Testis (tissue), 3 donors: Measurements from ENCODE around the gene TMEM87B. TPM values are rescaled to one million over a fixed set of nuclear protein-coding genes. Genes with fewer than 3 reads are reported as not detected.

Experiments
- DNase-seq: peaks from one replicate; pipeline ENCODE4 v3.0.0-alpha.2; 2019
- H3K27ac ChIP-seq, 2 donors: fragments of 200-600 bp; sonication (generic); one replicate each; pipeline ENCODE4 v1.5.1; 2019
- H3K27me3 ChIP-seq: fragments of 200-600 bp; sonication (generic); one replicate; pipeline ENCODE4 v1.5.1; 2019
- H3K36me3 ChIP-seq: fragments of 200-600 bp; sonication (generic); one replicate; pipeline ENCODE4 v1.5.1; 2017; ENCODE audit warnings: low read depth; ENCODE audit errors: missing control alignments
- H3K4me1 ChIP-seq: fragments of 200-600 bp; sonication (generic); one replicate; pipeline ENCODE4 v1.5.1; 2019
- H3K4me3 ChIP-seq, 2 donors: fragments of 200-600 bp; sonication (generic); one replicate each; pipeline ENCODE4 v1.5.1; 2017 to 2019
- H3K9me3 ChIP-seq: fragments of 200-600 bp; sonication (generic); one replicate; pipeline ENCODE4 v1.5.1; 2017
- POLR2A ChIP-seq: fragments of 450-650 bp; IDR thresholded peaks from one replicate; pipeline ENCODE4 v1.6.1; 2017; ENCODE audit warnings: antibody characterized with exemption, mild to moderate bottlenecking, moderate library complexity
- WGBS, 2 donors: methylation state at CpG; one replicate each; pipeline ENCODE4 v1.1.5; 2018; 5-methylcytosine and 5-hydroxymethylcytosine counted together
- intact Hi-C: fragments of 100-400 bp; cut with DNase I; formaldehyde crosslinking; loops from one replicate; pipeline ENCODE4 v1.15.1; 2023; ENCODE audit warnings: low total_unique reads
- polyA plus RNA-seq: library from polyadenylated mRNA; stranded (reverse); fragments of 350-450 nt; fragmentation: Illumina TruSeq; extraction: RNeasy Lipid Tissue Mini Kit (QIAGEN cat#74804); gene quantifications from one replicate; pipeline ENCODE4 v1.2.3, GENCODE V29; 2014; ENCODE audit warnings: low read depth, low replicate concordance; ENCODE audit not compliant: insufficient read depth
- total RNA-seq, 2 donors: library from RNA; depleted of rRNA; stranded (reverse); fragments of >200 nt; gene quantifications; one replicate each; pipeline ENCODE4 v1.2.3, GENCODE V29; 2016
- TF ChIP-seq, protein P1 (sequence below), 3 experiments: fragments of 450-650 bp in 2 of 3; fragments of 200-600 bp in 1 of 3; sonication (generic) in 1 of 3; IDR thresholded peaks; one replicate each; pipeline ENCODE4 v1.5.1; 2016 to 2019; ENCODE audit warnings: antibody characterized with exemption in 3 of 3, mild to moderate bottlenecking in 2 of 3, moderate library complexity in 1 of 3

TMEM87B gene
- total and polyA plus RNA-seq, 3 donors from 2014 or later, result 12.9 to 22.6 (median 13.2) TPM

DNA sequence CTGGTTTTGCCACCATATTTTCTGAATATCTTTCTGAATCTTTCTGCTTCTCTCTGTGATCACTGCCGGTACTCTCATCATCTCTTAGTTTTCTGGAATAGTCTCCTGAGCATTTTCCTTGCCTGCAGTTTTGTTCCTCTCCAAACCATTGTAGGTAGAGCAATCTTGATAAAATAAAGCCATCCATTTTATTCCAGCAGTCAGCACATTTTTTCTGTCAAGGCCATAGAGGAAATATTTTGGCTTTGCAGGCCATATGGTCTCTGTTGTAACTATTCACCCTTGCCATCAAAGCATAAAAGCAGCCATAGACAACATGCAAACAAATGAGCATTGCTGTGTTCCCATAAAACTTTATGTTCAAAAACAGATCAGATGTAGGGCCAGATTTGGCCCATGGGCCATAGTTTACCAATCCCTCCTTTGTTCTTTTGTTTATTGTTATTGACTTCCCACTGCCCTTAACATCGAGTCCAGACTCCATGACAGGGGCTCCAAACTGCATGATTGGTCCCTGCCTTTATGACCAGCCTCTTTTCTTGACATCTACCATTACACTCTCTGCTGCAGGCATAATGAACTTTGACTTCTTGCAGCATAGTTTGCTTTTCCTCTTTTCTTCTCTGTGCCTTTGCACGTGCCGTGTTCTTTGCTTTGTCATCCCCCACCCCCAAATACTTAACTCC lies 29.8 kb downstream of the TMEM87B start:
- TF ChIP-seq, protein P1, sequence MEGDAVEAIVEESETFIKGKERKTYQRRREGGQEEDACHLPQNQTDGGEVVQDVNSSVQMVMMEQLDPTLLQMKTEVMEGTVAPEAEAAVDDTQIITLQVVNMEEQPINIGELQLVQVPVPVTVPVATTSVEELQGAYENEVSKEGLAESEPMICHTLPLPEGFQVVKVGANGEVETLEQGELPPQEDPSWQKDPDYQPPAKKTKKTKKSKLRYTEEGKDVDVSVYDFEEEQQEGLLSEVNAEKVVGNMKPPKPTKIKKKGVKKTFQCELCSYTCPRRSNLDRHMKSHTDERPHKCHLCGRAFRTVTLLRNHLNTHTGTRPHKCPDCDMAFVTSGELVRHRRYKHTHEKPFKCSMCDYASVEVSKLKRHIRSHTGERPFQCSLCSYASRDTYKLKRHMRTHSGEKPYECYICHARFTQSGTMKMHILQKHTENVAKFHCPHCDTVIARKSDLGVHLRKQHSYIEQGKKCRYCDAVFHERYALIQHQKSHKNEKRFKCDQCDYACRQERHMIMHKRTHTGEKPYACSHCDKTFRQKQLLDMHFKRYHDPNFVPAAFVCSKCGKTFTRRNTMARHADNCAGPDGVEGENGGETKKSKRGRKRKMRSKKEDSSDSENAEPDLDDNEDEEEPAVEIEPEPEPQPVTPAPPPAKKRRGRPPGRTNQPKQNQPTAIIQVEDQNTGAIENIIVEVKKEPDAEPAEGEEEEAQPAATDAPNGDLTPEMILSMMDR (IDR thresholded peaks at IDR 0.05), result no peak
- TF ChIP-seq POLR2A, result no peak
- no peak overlapping the region for H3K27ac ChIP-seq
- H3K4me1 ChIP-seq, result no peaks in the 10 kb centered on the region
- H3K27me3 ChIP-seq, result no peaks in the 10 kb centered on the region
- H3K4me3 ChIP-seq, result no peak overlapping the region
- no peak for DNase-seq
- no peaks in the 10 kb centered on the region for H3K36me3 ChIP-seq
- intact Hi-C loops, result no loop called here
- H3K9me3 ChIP-seq, result no peaks in the 10 kb centered on the region
- WGBS, 2 donors, result 67 to 69% methylated on average over 4 of the region's 4 CpGs

DNA sequence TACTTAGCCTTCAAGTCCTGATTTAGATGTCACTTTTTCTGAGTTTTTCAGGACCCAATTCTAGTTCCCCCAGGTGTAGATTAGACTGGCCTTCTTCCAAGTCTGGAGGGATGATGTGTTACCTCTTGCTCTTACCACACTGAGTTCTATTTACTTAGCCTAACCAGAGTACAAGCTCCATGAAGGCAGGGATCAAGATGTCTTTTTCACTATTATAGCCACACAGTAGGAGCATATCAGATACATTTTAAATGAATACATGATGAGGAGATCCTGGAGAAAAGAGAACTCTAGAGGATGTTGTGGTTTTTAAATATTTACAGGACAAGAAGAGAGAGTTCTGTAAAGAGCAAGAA lies 30.3 kb downstream of the TMEM87B start:
- Histone ChIP-seq H3K36me3 (no peaks in the 10 kb centered on the region), H3K27ac (no peak overlapping the region), H3K27me3 (no peaks in the 10 kb centered on the region), H3K4me1 (no peaks in the 10 kb centered on the region), H3K9me3 (no peaks in the 10 kb centered on the region), H3K4me3 (no peak overlapping the region)
- no peak for DNase-seq
- intact Hi-C loops, result no loop called here
- no peak for TF ChIP-seq POLR2A
- TF ChIP-seq, protein P1 (IDR thresholded peaks at IDR 0.05), result no peak

DNA sequence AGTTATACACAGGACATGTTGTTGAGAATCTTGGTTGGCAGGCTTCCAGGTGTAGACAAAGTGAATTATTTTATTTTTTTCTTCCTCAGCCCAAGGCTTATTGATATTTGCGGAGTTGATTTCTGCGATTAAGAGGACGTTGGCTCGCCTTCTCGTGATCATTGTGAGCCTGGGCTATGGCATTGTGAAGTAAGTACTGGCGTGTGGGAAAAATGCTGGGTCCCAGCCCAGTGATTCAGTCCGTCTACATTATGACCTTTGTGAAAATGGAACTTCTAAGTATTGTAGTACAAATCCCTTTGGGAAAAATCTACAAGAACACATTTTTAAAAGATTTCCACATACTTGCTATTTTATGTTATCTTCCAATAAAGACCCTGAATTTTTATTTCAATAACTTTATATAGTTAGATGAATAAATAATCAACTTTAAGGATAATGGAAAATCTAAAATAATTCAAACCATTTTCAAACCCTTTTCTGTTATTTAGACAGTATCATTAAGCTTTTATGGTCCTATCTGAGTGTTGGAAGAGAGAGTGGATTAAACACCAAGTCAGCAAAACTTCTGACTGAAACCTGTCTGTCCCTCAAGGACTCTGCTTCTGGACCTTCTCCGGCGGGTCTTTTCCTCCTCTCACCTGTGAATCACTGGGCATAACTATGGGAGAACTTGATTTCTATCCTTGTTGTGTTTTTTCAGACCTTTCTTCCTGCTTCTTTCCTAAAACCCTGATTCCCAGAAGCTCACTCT lies 31.0 kb downstream of the TMEM87B start:
- Histone ChIP-seq H3K9me3 (no peaks in the 10 kb centered on the region), H3K4me3 (no peak overlapping the region), H3K27me3 (no peaks in the 10 kb centered on the region), H3K4me1 (no peaks in the 10 kb centered on the region), H3K27ac (no peak overlapping the region), H3K36me3 (no peaks in the 10 kb centered on the region)
- no peak for TF ChIP-seq POLR2A
- TF ChIP-seq, protein P1 (IDR thresholded peaks at IDR 0.05), result no peak
- DNase-seq, result no peak
- intact Hi-C loops, result no loop called here
- WGBS, 2 donors, result 68 to 82% methylated on average over 9 of the region's 9 CpGs

DNA sequence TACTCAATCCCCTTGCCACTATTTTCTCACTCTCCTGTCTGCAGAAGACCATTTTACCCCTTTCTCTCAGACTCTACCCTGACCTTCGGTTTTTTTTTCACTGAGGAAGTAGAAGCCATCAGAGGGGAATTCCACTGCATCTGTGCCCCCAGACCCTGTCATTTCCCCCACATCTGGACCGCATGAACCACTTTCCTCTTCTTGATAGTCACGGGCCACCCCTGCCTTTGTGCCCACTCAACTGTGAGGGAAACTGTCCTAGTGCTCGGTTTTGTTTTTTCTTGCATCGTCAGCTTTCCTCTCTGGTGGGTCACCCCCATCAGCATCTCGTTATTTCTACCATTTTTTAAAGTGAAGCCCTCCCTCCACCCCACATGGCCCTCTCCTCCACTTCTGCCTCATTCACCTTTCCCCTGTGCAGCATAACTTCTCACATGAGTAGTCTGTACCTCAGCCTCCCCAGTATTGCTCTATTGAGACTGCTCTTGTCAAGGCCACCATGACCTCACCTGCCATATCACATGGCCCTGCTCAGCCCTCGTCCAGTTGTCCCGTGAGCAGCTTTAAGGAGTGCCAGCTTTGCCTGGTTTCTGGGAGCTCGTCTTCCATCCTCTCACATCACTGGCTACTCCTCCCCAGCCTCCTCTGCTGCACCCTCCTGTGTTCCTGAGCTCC lies 32.4 kb downstream of the TMEM87B start:
- H3K27me3 ChIP-seq, result no peaks in the 10 kb centered on the region
- no peak for DNase-seq
- no peak overlapping the region for H3K4me3 ChIP-seq
- H3K4me1 ChIP-seq, result no peaks in the 10 kb centered on the region
- WGBS, 2 donors, result 85 to 88% methylated on average over 9 of the region's 9 CpGs
- no peak overlapping the region for H3K27ac ChIP-seq
- intact Hi-C loops, result no loop called here
- no peaks in the 10 kb centered on the region for H3K9me3 ChIP-seq
- no peaks in the 10 kb centered on the region for H3K36me3 ChIP-seq
- TF ChIP-seq, protein P1 (IDR thresholded peaks at IDR 0.05), result no peak
- no peak for TF ChIP-seq POLR2A
